Tongue (tissue), 2 donors: ENCODE data around the gene MXRA8. TPM values are rescaled to one million over a fixed set of nuclear protein-coding genes. Genes with fewer than 3 reads are reported as not detected.
A peak's percentile ranks its signal among the peaks of the same experiment; 100 is the strongest.

Experiments
- DNase-seq: peaks from one replicate; pipeline ENCODE4 v3.0.0-alpha.2; 2015
- total RNA-seq: library from RNA; depleted of rRNA; stranded (reverse); fragments of >200 nt; gene quantifications from one replicate; pipeline ENCODE4 v1.2.3, GENCODE V29; 2014

The MXRA8 gene
- total RNA-seq, 1 donor from 2014 or later: 95.3 TPM

GRCh38 chr1:1335792-1336248 is 22.5 kb downstream of the MXRA8 start:
- DNase-seq: no peak

GRCh38 chr1:1335283-1335682 is 23.1 kb downstream of the MXRA8 start:
- no peak for DNase-seq

GRCh38 chr1:1334835-1335234 is 23.5 kb downstream of the MXRA8 start:
- no peak for DNase-seq

- no peak for DNase-seq
Measured at GRCh38 chr1:1333551-1334241, 24.7 kb downstream of the MXRA8 start.

GRCh38 chr1:1332774-1333480 is 25.4 kb downstream of the MXRA8 start:
- no peak for DNase-seq

GRCh38 chr1:1332031-1332755 is 26.2 kb downstream of the MXRA8 start:
- DNase-seq: no peak

GRCh38 chr1:1331068-1331965 is 27.0 kb downstream of the MXRA8 start, which contains the start of gene TAS1R3:
Gene TAS1R3, plus strand, starts transcription at chr1:1331280. Its CDS starts 66 bp downstream, at chr1:1331346.
- peak; percentile 74 for DNase-seq

- DNase-seq: no peak
Measured at GRCh38 chr1:1330366-1331067, 27.8 kb downstream of the MXRA8 start.

- DNase-seq: no peak
Measured at GRCh38 chr1:1329304-1330210, 28.8 kb downstream of the MXRA8 start.

GRCh38 chr1:1328254-1328653 is 30.1 kb downstream of the MXRA8 start:
- DNase-seq: no peak

- no peak for DNase-seq
Measured at GRCh38 chr1:1327291-1327690, 31.1 kb downstream of the MXRA8 start.

- no peak for DNase-seq
Measured at GRCh38 chr1:1326075-1326605, 32.2 kb downstream of the MXRA8 start.

GRCh38 chr1:1325288-1326074 is 32.9 kb downstream of the MXRA8 start:
- no peak for DNase-seq

- peak; percentile 97 for DNase-seq
Measured at GRCh38 chr1:1324524-1325287, 33.6 kb downstream of the MXRA8 start, which contains the start of the genes CPTP and INTS11. Gene CPTP, plus strand, starts transcription at chr1:1324802. Its CDS starts 2,109 bp downstream, at chr1:1326911. Gene INTS11, minus strand, starts transcription at chr1:1324660. Its CDS starts 52 bp downstream, at chr1:1324608.

- no peak for DNase-seq
Measured at GRCh38 chr1:1324084-1324523, 34.3 kb downstream of the MXRA8 start.

GRCh38 chr1:1322952-1323351 is 35.4 kb downstream of the MXRA8 start:
- DNase-seq: no peak

- DNase-seq: no peak
Measured at GRCh38 chr1:1322418-1322817, 35.9 kb downstream of the MXRA8 start.

GRCh38 chr1:1321477-1321876 is 36.9 kb downstream of the MXRA8 start:
- DNase-seq: no peak
